ENCODE measurements around the gene COX6A1. TPM values are rescaled to one million over a fixed set of nuclear protein-coding genes. Genes with fewer than 3 reads are reported as not detected.
"Not testable (repeated sequence)": the region's sequence is repeated elsewhere in the genome, so short reads cannot be mapped to it uniquely, and the experiment has no call there.

The COX6A1 gene
- total and polyA plus RNA-seq, 5 donors from 2014 or later = 169 to 1,218 (median 978) TPM

DNA sequence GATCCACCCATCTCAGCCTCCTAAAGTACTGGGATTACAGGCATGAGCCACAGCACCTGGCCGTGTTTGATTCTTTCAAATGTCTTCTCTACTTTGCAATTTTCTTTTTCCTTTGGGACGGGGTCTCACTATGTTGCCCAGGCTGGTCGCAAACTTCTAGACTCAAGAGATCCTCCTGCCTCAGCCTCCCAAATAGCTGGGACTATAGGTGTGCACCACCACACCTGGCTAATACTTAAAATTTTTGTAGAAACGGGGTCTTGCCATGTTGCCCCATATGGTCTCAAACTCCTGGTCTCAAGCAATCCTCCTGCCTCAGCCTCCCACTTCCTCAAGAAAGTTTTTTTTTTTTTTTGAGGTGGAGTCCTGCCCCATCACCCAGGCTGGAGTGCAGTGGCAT lies 10.1 kb downstream of the COX6A1 start:
- Mint-ChIP-seq H3K27ac (peak overlapping the region in 1 of 3 donors; percentile 100), H3K27me3 (no peaks in the 10 kb centered on the region), H3K4me1 (peaks cover 8 to 37% (median 25%) of the 10 kb centered on the region in 4 donors), H3K36me3 (peaks cover 12% of the 10 kb centered on the region), H3K4me3 (peak overlapping the region; percentile 95 to 99 (median 98)), H3K9me3 (no peaks in the 10 kb centered on the region)
- H3K4me3 ChIP-seq (ENCODE audit: low read depth, low read length) = no peak overlapping the region
- DNase-seq (no peak), ATAC-seq (ENCODE audit: low read depth in 2 of 2) (no peak)
- no peak overlapping the region for H3K27ac ChIP-seq (ENCODE audit: insufficient read depth, low read length, poor library complexity, severe bottlenecking)
- H3K27me3 ChIP-seq (ENCODE audit: control insufficient read depth, insufficient read depth, low read length) = no peaks in the 10 kb centered on the region
- peaks cover 26% of the 10 kb centered on the region for H3K4me1 ChIP-seq (ENCODE audit: control insufficient read depth, insufficient read depth, low read length, poor library complexity, severe bottlenecking)
- H3K9me3 ChIP-seq (ENCODE audit: control insufficient read depth in 2 of 2, low read length in 2 of 2) = no peaks in the 10 kb centered on the region
- H3K36me3 ChIP-seq (ENCODE audit: control insufficient read depth, insufficient read depth, low read length) = peaks cover 20% of the 10 kb centered on the region

DNA sequence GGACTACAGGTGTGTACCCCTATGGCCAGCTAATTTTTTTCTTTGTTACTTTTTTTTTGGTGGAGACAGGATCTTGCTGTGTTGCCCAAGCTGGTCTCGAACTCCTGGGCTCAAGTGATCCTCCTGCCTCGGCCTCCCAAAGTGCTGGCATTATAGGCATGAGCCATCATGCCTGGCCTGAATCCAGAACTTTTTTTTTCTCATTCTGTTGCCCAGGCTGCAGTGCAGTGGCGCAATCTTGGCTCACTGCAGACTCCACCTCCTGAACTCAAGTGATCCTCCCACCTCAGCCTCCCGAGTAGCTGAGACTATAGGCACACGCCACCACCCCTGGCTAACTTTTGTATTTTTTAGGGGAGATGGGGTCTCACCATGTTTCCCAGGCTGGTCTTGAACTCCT lies 14.6 kb downstream of the COX6A1 start:
- H3K36me3 ChIP-seq (ENCODE audit: control insufficient read depth, insufficient read depth, low read length) = peaks cover 26% of the 10 kb centered on the region
- H3K27me3 ChIP-seq (ENCODE audit: control insufficient read depth, insufficient read depth, low read length); H3K27me3 Mint-ChIP-seq; H3K4me1 ChIP-seq (ENCODE audit: control insufficient read depth, insufficient read depth, low read length, poor library complexity, severe bottlenecking); ATAC-seq (ENCODE audit: low read depth in 2 of 2); H3K4me3 Mint-ChIP-seq; H3K4me3 ChIP-seq (ENCODE audit: low read depth, low read length); DNase-seq; H3K9me3 Mint-ChIP-seq; H3K27ac ChIP-seq (ENCODE audit: insufficient read depth, low read length, poor library complexity, severe bottlenecking); H3K9me3 ChIP-seq (ENCODE audit: control insufficient read depth in 2 of 2, low read length in 2 of 2): not testable (repeated sequence)
- Mint-ChIP-seq H3K27ac (peak overlapping the region in 1 of 3 donors; percentile 60), H3K4me1 (peaks cover 2 to 24% (median 17%) of the 10 kb centered on the region in 4 donors), H3K36me3 (peaks cover 15% of the 10 kb centered on the region)

DNA sequence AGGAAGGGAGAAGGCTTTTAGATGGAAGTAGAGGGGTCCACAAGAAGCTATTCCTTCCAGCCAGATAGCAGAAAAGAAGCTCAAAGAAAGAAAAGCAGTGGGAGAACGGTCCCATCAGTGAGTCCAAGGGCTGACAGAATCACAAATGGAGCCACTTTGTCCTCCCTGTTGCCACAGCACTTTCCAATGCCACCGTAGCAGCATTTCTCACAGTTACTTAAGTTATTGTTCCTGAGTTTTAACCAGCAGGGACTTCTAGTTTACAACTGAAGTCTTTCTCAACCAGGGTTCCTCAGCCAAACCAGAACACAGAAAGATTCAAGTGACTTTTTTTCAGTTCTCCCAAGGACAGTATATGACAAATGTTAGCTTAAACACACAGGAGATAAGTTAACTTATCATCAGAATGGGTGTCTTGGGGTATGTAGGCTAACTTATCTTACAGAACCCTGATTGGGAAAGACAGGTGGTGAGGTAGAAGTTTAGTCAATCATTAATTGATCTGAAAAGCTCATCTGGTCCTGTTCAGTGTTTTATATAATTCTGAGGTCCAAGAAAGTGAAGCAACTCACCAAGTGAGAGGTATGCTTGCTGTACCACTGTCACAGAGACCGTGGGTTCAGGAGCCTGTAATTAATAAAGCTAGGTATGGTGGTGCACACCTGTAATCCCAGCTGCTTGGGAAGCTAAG lies 15.3 kb downstream of the COX6A1 start:
- Histone ChIP-seq H3K9me3 (ENCODE audit: control insufficient read depth in 2 of 2, low read length in 2 of 2) (no peaks in the 10 kb centered on the region), H3K4me1 (ENCODE audit: control insufficient read depth, insufficient read depth, low read length, poor library complexity, severe bottlenecking) (peaks cover 3% of the 10 kb centered on the region), H3K4me3 (ENCODE audit: low read depth, low read length) (no peak overlapping the region), H3K27me3 (ENCODE audit: control insufficient read depth, insufficient read depth, low read length) (no peaks in the 10 kb centered on the region), H3K36me3 (ENCODE audit: control insufficient read depth, insufficient read depth, low read length) (peaks cover 27% of the 10 kb centered on the region), H3K27ac (ENCODE audit: insufficient read depth, low read length, poor library complexity, severe bottlenecking) (no peak overlapping the region)
- Mint-ChIP-seq H3K36me3 (peaks cover 15% of the 10 kb centered on the region), H3K27me3 (no peaks in the 10 kb centered on the region), H3K9me3 (no peaks in the 10 kb centered on the region), H3K27ac (peak overlapping the region in 2 of 3 donors; percentile 46 to 52), H3K4me1 (peaks cover 0 to 17% (median 12%) of the 10 kb centered on the region in 4 donors), H3K4me3 (peak overlapping the region in 1 of 4 donors; percentile 26)
- ATAC-seq (ENCODE audit: low read depth in 2 of 2) = no peak
- DNase-seq = no peak

DNA sequence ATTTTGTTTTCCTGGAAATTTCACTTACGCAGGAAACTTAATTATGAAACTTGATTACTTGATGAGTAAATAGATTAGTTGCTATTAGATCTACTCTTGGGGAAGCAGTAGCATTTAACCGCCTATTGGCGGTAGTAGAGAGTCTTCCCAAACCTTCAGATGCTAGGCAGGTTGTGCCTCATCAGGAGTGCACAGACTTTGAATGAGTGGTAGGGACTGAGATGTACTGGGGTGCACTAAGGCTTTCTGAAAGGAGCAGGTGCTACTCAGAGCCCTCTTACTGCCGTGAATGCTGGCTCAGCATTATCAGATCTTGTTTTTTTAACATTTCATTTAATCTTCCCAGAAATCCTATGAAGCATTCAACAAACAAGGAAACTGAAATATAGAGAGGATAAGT lies 16.1 kb downstream of the COX6A1 start:
- H3K4me3 Mint-ChIP-seq = peak overlapping the region in 1 of 4 donors; percentile 26
- H3K4me1 Mint-ChIP-seq = peaks cover 0 to 15% (median 11%) of the 10 kb centered on the region in 4 donors
- H3K36me3 Mint-ChIP-seq = peaks cover 17% of the 10 kb centered on the region

DNA sequence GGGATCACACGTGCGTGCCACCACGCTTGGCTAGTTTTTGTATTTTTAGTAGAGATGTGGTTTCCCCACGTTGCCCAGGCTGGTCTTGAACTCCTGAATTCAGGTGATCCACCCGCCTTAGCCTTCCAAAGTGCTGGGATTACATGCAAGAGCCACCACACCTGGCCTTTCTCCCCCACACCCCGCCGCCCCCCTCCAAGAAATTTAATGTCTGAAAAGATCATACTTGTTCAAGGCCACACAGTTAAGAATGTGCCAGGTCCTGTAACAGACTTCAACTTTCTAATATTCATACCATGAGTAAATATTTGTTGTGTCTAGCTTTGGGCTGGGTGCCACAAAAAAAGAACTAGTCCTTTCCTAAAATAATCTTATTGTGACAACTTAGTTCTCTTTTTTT lies 17.4 kb downstream of the COX6A1 start:
- Histone ChIP-seq H3K27me3 (ENCODE audit: control insufficient read depth, insufficient read depth, low read length) (no peaks in the 10 kb centered on the region), H3K27ac (ENCODE audit: insufficient read depth, low read length, poor library complexity, severe bottlenecking) (no peak overlapping the region), H3K4me1 (ENCODE audit: control insufficient read depth, insufficient read depth, low read length, poor library complexity, severe bottlenecking) (no peaks in the 10 kb centered on the region), H3K36me3 (ENCODE audit: control insufficient read depth, insufficient read depth, low read length) (peaks cover 45% of the 10 kb centered on the region), H3K4me3 (ENCODE audit: low read depth, low read length) (no peak overlapping the region), H3K9me3 (ENCODE audit: control insufficient read depth in 2 of 2, low read length in 2 of 2) (no peaks in the 10 kb centered on the region)
- peaks cover 24% of the 10 kb centered on the region for H3K36me3 Mint-ChIP-seq
- peaks cover 0 to 12% (median 9%) of the 10 kb centered on the region in 4 donors for H3K4me1 Mint-ChIP-seq
- no peak overlapping the region for H3K27ac Mint-ChIP-seq
- no peaks in the 10 kb centered on the region for H3K27me3 Mint-ChIP-seq
- no peaks in the 10 kb centered on the region for H3K9me3 Mint-ChIP-seq
- H3K4me3 Mint-ChIP-seq = no peak overlapping the region
- ATAC-seq (ENCODE audit: low read depth in 2 of 2) = no peak
- DNase-seq = no peak

More for the DNA sequence above, 16.1 kb downstream of the COX6A1 start:
- Mint-ChIP-seq H3K9me3 (no peaks in the 10 kb centered on the region), H3K27me3 (no peaks in the 10 kb centered on the region), H3K27ac (peak overlapping the region in 2 of 3 donors; percentile 46 to 52)
- H3K9me3 ChIP-seq (ENCODE audit: control insufficient read depth in 2 of 2, low read length in 2 of 2) = no peaks in the 10 kb centered on the region
- no peaks in the 10 kb centered on the region for H3K4me1 ChIP-seq (ENCODE audit: control insufficient read depth, insufficient read depth, low read length, poor library complexity, severe bottlenecking)
- peak in 2 of 3 donors; percentile 45 to 60 for DNase-seq
- peaks cover 35% of the 10 kb centered on the region for H3K36me3 ChIP-seq (ENCODE audit: control insufficient read depth, insufficient read depth, low read length)
- H3K27ac ChIP-seq (ENCODE audit: insufficient read depth, low read length, poor library complexity, severe bottlenecking) = peak overlapping the region; percentile 19
- ATAC-seq (ENCODE audit: low read depth in 2 of 2) = peak; percentile 85 to 86
- no peak overlapping the region for H3K4me3 ChIP-seq (ENCODE audit: low read depth, low read length)
- no peaks in the 10 kb centered on the region for H3K27me3 ChIP-seq (ENCODE audit: control insufficient read depth, insufficient read depth, low read length)

DNA sequence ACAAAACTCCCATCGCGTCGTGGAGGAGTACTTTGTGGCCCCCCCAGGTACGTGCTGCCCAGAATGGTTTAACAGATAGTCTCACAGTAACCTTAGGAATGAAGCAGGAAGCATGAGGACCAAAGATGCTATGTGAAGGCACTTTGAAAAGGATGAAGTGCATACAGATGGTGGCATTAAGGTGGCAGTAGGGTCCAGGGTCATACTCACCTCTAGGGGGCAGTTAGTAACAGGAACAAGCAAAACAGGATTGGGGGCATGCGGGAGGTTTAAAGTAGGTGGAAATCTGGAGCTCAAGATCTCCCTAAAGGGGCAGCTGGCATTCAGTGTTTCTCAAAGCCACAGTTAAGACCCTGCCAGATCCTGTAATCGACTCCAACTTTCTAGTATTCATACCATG lies 19.2 kb downstream of the COX6A1 start:
- H3K4me1 Mint-ChIP-seq = peaks cover 0 to 12% (median 9%) of the 10 kb centered on the region in 4 donors
- no peaks in the 10 kb centered on the region for H3K27me3 ChIP-seq (ENCODE audit: control insufficient read depth, insufficient read depth, low read length)
- no peaks in the 10 kb centered on the region for H3K27me3 Mint-ChIP-seq
- DNase-seq (peak in 1 of 3 donors; percentile 23), ATAC-seq (ENCODE audit: low read depth in 2 of 2) (no peak)
- H3K9me3 ChIP-seq (ENCODE audit: control insufficient read depth in 2 of 2, low read length in 2 of 2) = no peaks in the 10 kb centered on the region
- peaks cover 26% of the 10 kb centered on the region for H3K36me3 Mint-ChIP-seq
- no peaks in the 10 kb centered on the region for H3K9me3 Mint-ChIP-seq
- H3K36me3 ChIP-seq (ENCODE audit: control insufficient read depth, insufficient read depth, low read length) = peaks cover 56% of the 10 kb centered on the region
- H3K27ac Mint-ChIP-seq = peak overlapping the region in 1 of 3 donors; percentile 51
- H3K4me3 ChIP-seq (ENCODE audit: low read depth, low read length) = no peak overlapping the region
- H3K4me1 ChIP-seq (ENCODE audit: control insufficient read depth, insufficient read depth, low read length, poor library complexity, severe bottlenecking) = no peaks in the 10 kb centered on the region
- H3K4me3 Mint-ChIP-seq = no peak overlapping the region
- no peak overlapping the region for H3K27ac ChIP-seq (ENCODE audit: insufficient read depth, low read length, poor library complexity, severe bottlenecking)

DNA sequence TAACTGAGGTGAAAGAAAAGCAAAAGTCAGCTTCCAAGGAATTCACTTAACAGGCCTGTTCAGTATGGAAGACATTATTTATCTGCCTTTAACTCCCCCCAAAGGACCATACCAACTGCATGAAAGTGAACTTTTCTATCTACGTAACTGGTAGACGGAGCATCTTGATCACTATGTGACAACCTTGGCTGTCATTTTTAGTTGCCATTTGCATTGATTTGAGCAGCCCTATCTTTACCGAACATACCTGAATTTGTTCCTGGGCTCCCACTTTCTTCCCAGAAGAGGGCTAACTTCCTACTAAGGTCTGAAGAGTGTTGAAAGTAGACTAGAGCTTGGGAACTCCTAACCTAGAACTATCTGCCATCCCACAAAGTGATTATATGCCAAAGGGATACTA lies 22.2 kb downstream of the COX6A1 start:
- Mint-ChIP-seq H3K9me3 (no peaks in the 10 kb centered on the region), H3K36me3 (peaks cover 42% of the 10 kb centered on the region)
- no peak for ATAC-seq (ENCODE audit: low read depth in 2 of 2)

More for the DNA sequence above, 22.2 kb downstream of the COX6A1 start:
- Mint-ChIP-seq H3K27ac (no peak overlapping the region), H3K4me3 (no peak overlapping the region), H3K4me1 (peaks cover 0 to 17% (median 5%) of the 10 kb centered on the region in 4 donors), H3K27me3 (no peaks in the 10 kb centered on the region)
- Histone ChIP-seq H3K27ac (ENCODE audit: insufficient read depth, low read length, poor library complexity, severe bottlenecking) (no peak overlapping the region), H3K27me3 (ENCODE audit: control insufficient read depth, insufficient read depth, low read length) (no peaks in the 10 kb centered on the region), H3K4me3 (ENCODE audit: low read depth, low read length) (no peak overlapping the region), H3K9me3 (ENCODE audit: control insufficient read depth in 2 of 2, low read length in 2 of 2) (no peaks in the 10 kb centered on the region), H3K36me3 (ENCODE audit: control insufficient read depth, insufficient read depth, low read length) (peaks cover 83% of the 10 kb centered on the region), H3K4me1 (ENCODE audit: control insufficient read depth, insufficient read depth, low read length, poor library complexity, severe bottlenecking) (no peaks in the 10 kb centered on the region)
- DNase-seq = no peak

All from CD4-positive, CD25-positive, alpha-beta regulatory T cell (primary cell).